ENCODE measurements around the gene NCOA5. TPM values are rescaled to one million over a fixed set of nuclear protein-coding genes. Genes with fewer than 3 reads are reported as not detected.

Gene NCOA5
- total RNA-seq, 4 donors from 2014 or later, result 14.7 to 21.5 (median 19.0) TPM

- no peak for ATAC-seq
- intact Hi-C loops (cut with DNase I; ENCODE audit: low total_unique reads), result no loop called here
These were observed 69.2 kb downstream of the NCOA5 start for GRCh38 chr20:46020555-46020954.

DNA sequence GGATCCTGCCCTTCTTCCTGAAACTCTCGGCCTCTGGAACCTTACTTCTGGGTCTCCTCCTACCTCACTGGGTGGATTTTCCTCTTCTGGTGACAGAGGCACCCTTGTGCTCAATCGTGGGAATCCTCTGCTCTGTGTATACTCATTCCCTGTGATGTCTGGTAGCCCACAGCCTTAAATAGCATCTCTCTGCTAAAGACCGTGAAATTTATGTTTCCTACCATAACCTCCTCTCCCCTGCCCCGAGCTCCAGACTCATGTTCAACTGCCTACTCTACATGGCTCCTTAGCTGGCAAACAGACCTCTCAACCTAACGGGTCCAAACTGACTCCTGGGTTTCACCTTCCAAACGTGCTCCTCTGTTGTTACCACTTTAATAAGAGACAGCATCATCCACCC lies 71.2 kb downstream of the NCOA5 start:
- in situ Hi-C loops (cut with MboI; ENCODE audit: low sequenced_read_pairs in 4 of 4) (no loop called here), intact Hi-C loops (cut with DNase I; ENCODE audit: low total_unique reads) (no loop called here)
- TF ChIP-seq POLR2A (IDR thresholded peaks at IDR 0.05) (no peak), CTCF (IDR thresholded peaks at IDR 0.05 in 4 of 5, conservative IDR thresholded peaks at IDR 0.05 in 1 of 5) (no peak)

More at GRCh38 chr20:46020555-46020954, 69.2 kb downstream of the NCOA5 start:
- no peak overlapping the region for H3K27ac ChIP-seq
- in situ Hi-C loops (cut with MboI; ENCODE audit: low sequenced_read_pairs in 4 of 4), result no loop called here
- peaks cover 4 to 13% of the 10 kb centered on the region in 2 donors for H3K4me1 ChIP-seq
- TF ChIP-seq POLR2A (IDR thresholded peaks at IDR 0.05) (no peak), CTCF (IDR thresholded peaks at IDR 0.05 in 4 of 5, conservative IDR thresholded peaks at IDR 0.05 in 1 of 5) (no peak)
- peaks cover 66 to 74% (median 67%) of the 10 kb centered on the region in 3 donors for H3K27me3 ChIP-seq
- no peak overlapping the region for H3K4me3 ChIP-seq
- no peaks in the 10 kb centered on the region for H3K36me3 ChIP-seq
- H3K9me3 ChIP-seq, result no peaks in the 10 kb centered on the region
- no peak for DNase-seq

GRCh38 chr20:46018112-46018511 lies 71.7 kb downstream of the NCOA5 start:
- intact Hi-C loops (cut with DNase I; ENCODE audit: low total_unique reads) (no loop called here), in situ Hi-C loops (cut with MboI; ENCODE audit: low sequenced_read_pairs in 4 of 4) (no loop called here)
- ATAC-seq, result no peak

More for the DNA sequence above, 71.2 kb downstream of the NCOA5 start:
- no peaks in the 10 kb centered on the region for H3K36me3 ChIP-seq
- H3K4me1 ChIP-seq, result peaks cover 4 to 13% of the 10 kb centered on the region in 2 donors
- H3K27me3 ChIP-seq, result peaks cover 51 to 77% (median 63%) of the 10 kb centered on the region in 3 donors
- DNase-seq (no peak), ATAC-seq (no peak)
- H3K27ac ChIP-seq, result no peak overlapping the region
- no peak overlapping the region for H3K4me3 ChIP-seq
- no peaks in the 10 kb centered on the region for H3K9me3 ChIP-seq

DNA sequence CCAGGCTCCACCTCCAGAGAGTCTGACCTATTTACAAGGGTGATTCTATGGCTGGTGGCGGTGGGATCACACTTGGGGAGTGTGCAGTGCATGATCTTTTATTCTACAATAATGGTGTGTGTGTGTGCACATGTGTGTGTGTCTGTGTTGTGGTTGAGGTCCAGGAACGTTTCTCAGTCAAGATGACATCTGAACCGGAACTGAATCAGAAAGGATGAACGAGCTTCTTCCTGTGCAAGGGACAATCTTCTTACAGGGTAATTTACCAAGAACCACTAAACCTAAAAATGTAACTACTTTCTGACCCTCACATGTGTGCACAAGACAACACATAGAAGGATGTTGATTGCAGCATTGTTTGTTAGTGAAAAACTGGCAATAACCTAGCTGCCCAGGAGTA lies 72.5 kb downstream of the NCOA5 start:
- Histone ChIP-seq H3K4me1 (peaks cover 0 to 9% of the 10 kb centered on the region in 2 donors), H3K36me3 (no peaks in the 10 kb centered on the region), H3K9me3 (no peaks in the 10 kb centered on the region), H3K27me3 (peaks cover 53 to 77% (median 67%) of the 10 kb centered on the region in 3 donors), H3K27ac (no peak overlapping the region), H3K4me3 (no peak overlapping the region)
- ATAC-seq (no peak), DNase-seq (no peak)
- no peak for TF ChIP-seq POLR2A (IDR thresholded peaks at IDR 0.05)
- no peak for TF ChIP-seq CTCF (IDR thresholded peaks at IDR 0.05 in 4 of 5, conservative IDR thresholded peaks at IDR 0.05 in 1 of 5)
- in situ Hi-C loops (cut with MboI; ENCODE audit: low sequenced_read_pairs in 4 of 4) (no loop called here), intact Hi-C loops (cut with DNase I; ENCODE audit: low total_unique reads) (no loop called here)

More at GRCh38 chr20:46018112-46018511, 71.7 kb downstream of the NCOA5 start:
- no peak for TF ChIP-seq CTCF (IDR thresholded peaks at IDR 0.05 in 4 of 5, conservative IDR thresholded peaks at IDR 0.05 in 1 of 5)
- no peak for TF ChIP-seq POLR2A (IDR thresholded peaks at IDR 0.05)
- no peaks in the 10 kb centered on the region for H3K36me3 ChIP-seq
- no peak overlapping the region for H3K27ac ChIP-seq
- peaks cover 4 to 13% of the 10 kb centered on the region in 2 donors for H3K4me1 ChIP-seq
- peaks cover 51 to 77% (median 64%) of the 10 kb centered on the region in 3 donors for H3K27me3 ChIP-seq
- no peaks in the 10 kb centered on the region for H3K9me3 ChIP-seq
- no peak overlapping the region for H3K4me3 ChIP-seq
- DNase-seq, result no peak
